ENCODE results near the gene TMEM213.

The TMEM213 gene

GRCh38 chr7:138843632-138844580, 46.1 kb downstream of the TMEM213 start:
- no peak for DNase-seq

GRCh38 chr7:138845711-138846110, 47.9 kb downstream of the TMEM213 start:
- DNase-seq, result no peak

GRCh38 chr7:138848056-138848980, 50.5 kb downstream of the TMEM213 start:
- no peak for DNase-seq

- no peak for DNase-seq
Observed at GRCh38 chr7:138849701-138850100, 51.9 kb downstream of the TMEM213 start.

- no peak for DNase-seq
Observed at GRCh38 chr7:138852469-138852868, 54.7 kb downstream of the TMEM213 start.

- no peak for DNase-seq
Observed at GRCh38 chr7:138853448-138853847, 55.7 kb downstream of the TMEM213 start.

- no peak for DNase-seq
Observed at GRCh38 chr7:138854115-138854645, 56.4 kb downstream of the TMEM213 start.

- DNase-seq, result no peak
Observed at GRCh38 chr7:138857728-138858127, 59.9 kb downstream of the TMEM213 start.

- no peak for DNase-seq
Observed at GRCh38 chr7:138861051-138861450, 63.3 kb downstream of the TMEM213 start.

- DNase-seq, result no peak
Observed at GRCh38 chr7:138863931-138864330, 66.1 kb downstream of the TMEM213 start.

- DNase-seq, result no peak
Observed at GRCh38 chr7:138864667-138865066, 66.9 kb downstream of the TMEM213 start.

GRCh38 chr7:138865843-138866242, 68.0 kb downstream of the TMEM213 start:
- no peak for DNase-seq

- no peak for DNase-seq
Observed at GRCh38 chr7:138866353-138866752, 68.6 kb downstream of the TMEM213 start.

GRCh38 chr7:138867744-138868143, 70.0 kb downstream of the TMEM213 start:
- no peak for DNase-seq

- DNase-seq, result no peak
Observed at GRCh38 chr7:138868711-138869110, 70.9 kb downstream of the TMEM213 start.

GRCh38 chr7:138869353-138869752, 71.6 kb downstream of the TMEM213 start:
- DNase-seq, result no peak

GRCh38 chr7:138871065-138871813, 73.4 kb downstream of the TMEM213 start:
- DNase-seq, result no peak

- no peak for DNase-seq
Observed at GRCh38 chr7:138871814-138872090, 74.0 kb downstream of the TMEM213 start.

GRCh38 chr7:138872576-138872975, 74.8 kb downstream of the TMEM213 start:
- DNase-seq, result no peak

GRCh38 chr7:138873220-138873892, 75.6 kb downstream of the TMEM213 start:
- no peak for DNase-seq

- DNase-seq, result no peak
Observed at GRCh38 chr7:138875794-138876193, 78.0 kb downstream of the TMEM213 start.

GRCh38 chr7:138876326-138876725, 78.5 kb downstream of the TMEM213 start:
- DNase-seq, result no peak
